HCT116 (cell line): ENCODE measurements around the gene TMEM38B. TPM values are rescaled to one million over a fixed set of nuclear protein-coding genes. Genes with fewer than 3 reads are reported as not detected.

Experiments used
- ATAC-seq: fragments of 200-7000 bp; cut with Tn5 transposase; 2 replicates; pipeline ENCODE4 v1.9.1; 2020; ENCODE audit warnings: mild to moderate bottlenecking, moderate library complexity
- BruUV-seq: library from RNA; stranded (reverse); fragments of 400-500 nt; replicated peaks from 2 replicates; lab custom pipeline; 2021; lab: Mats Ljungman, UMichigan
- CTCF ChIA-PET: fragments of 300-600 bp; sonication (Branson Sonifier 250); formaldehyde crosslinking; loops from one replicate; lab custom pipeline; 2021; ENCODE audit warnings: antibody characterized with exemption; lab: Charles Lee
- POLR2A ChIA-PET: fragments of 300-600, 350-600 bp; sonication (Branson Sonifier 250); formaldehyde crosslinking; loops from one replicate; lab custom pipeline; 2021; ENCODE audit warnings: antibody characterized with exemption; lab: Charles Lee
- RAD21 ChIA-PET, 2 experiments: fragments of 300-600 bp; sonication (Branson Sonifier 250); formaldehyde crosslinking; loops; one replicate each; lab custom pipeline; 2023; ENCODE audit warnings: low total read pairs in 2 of 2; ENCODE audit not compliant: uncharacterized antibody in 2 of 2, unreplicated experiment in 2 of 2, low non-redundant PET in 1 of 2; lab: Charles Lee
- DNase-seq: peaks from one replicate; pipeline ENCODE4 v3.0.0-alpha.2; 2010; ENCODE audit warnings: low read depth, low spot score
- H2AFZ ChIP-seq: fragments of 200-600 bp; shearing (Covaris generic), sonication (generic); 2 replicates; pipeline ENCODE4 v1.6.1; 2017; ENCODE audit warnings: low read depth, mixed run types, mixed read lengths, antibody characterized with exemption, low read length; ENCODE audit not compliant: poor library complexity, severe bottlenecking
- H3K27ac ChIP-seq: 2 replicates; pipeline ENCODE4 v1.5.1; 2012; ENCODE audit warnings: low read depth, low read length
- H3K27me3 ChIP-seq: fragments of 200-600 bp; sonication (generic); 2 replicates; pipeline ENCODE4 v1.6.1; 2016; ENCODE audit warnings: mixed run types, low read length, mixed read lengths; ENCODE audit not compliant: insufficient read depth
- H3K36me3 ChIP-seq, 2 experiments: fragments of 200-500 bp in 1 of 2; fragments of 200-600 bp in 1 of 2; sonication (Bioruptor generic) in 1 of 2; sonication (generic) in 1 of 2; 2 replicates each; pipeline versions ENCODE4 v1.5.1 to v1.6.1; 2014 to 2016; ENCODE audit warnings: low read length in 2 of 2, inconsistent platforms in 1 of 2, mixed read lengths in 1 of 2, mixed run types in 1 of 2; ENCODE audit not compliant: insufficient read depth in 2 of 2, control insufficient read depth in 1 of 2
- H3K4me1 ChIP-seq, 2 experiments: fragments of 200-600 bp in 1 of 2; sonication (generic) in 1 of 2; 2 replicates each; pipeline versions ENCODE4 v1.5.1 to v1.6.1; 2012 to 2017; ENCODE audit warnings: low read length in 2 of 2, inconsistent platforms in 1 of 2, mild to moderate bottlenecking in 1 of 2, mixed read lengths in 1 of 2, mixed run types in 1 of 2, moderate library complexity in 1 of 2; ENCODE audit not compliant: insufficient read depth in 2 of 2, control insufficient read depth in 1 of 2
- H3K4me2 ChIP-seq: fragments of 200-600 bp; sonication (generic); 2 replicates; pipeline ENCODE4 v1.6.1; 2017; ENCODE audit warnings: mixed run types, low read length, mixed read lengths
- H3K4me3 ChIP-seq, 2 experiments: fragments of 200-600 bp in 1 of 2; sonication (generic) in 1 of 2; replicated peaks in 1 of 2; 2 replicates each; pipeline ENCODE4 v1.5.1; 2011 to 2016; ENCODE audit warnings: low read length in 2 of 2, control low read depth in 1 of 2, low read depth in 1 of 2, mild to moderate bottlenecking in 1 of 2, mixed read lengths in 1 of 2, mixed run types in 1 of 2
- H3K79me2 ChIP-seq: fragments of 200-600 bp; sonication (generic); 2 replicates; pipeline ENCODE4 v1.6.1; 2017; ENCODE audit warnings: mild to moderate bottlenecking, mixed run types, low read length, moderate library complexity, mixed read lengths; ENCODE audit not compliant: insufficient read depth
- H3K9ac ChIP-seq: fragments of 200-600 bp; sonication (generic); 2 replicates; pipeline ENCODE4 v1.6.1; 2016; ENCODE audit warnings: low read length, mixed read lengths
- H3K9me2 ChIP-seq: fragments of 200-600 bp; sonication (generic), shearing (Covaris generic); 2 replicates; pipeline ENCODE4 v1.6.1; 2017; ENCODE audit warnings: mixed run types, mild to moderate bottlenecking, moderate library complexity; ENCODE audit not compliant: insufficient read depth
- H3K9me3 ChIP-seq, 2 experiments: fragments of 200-500 bp in 1 of 2; fragments of 200-600 bp in 1 of 2; sonication (Bioruptor generic) in 1 of 2; sonication (generic) in 1 of 2; 2 replicates each; pipeline ENCODE4 v1.6.1; 2014 to 2017; ENCODE audit warnings: low read length in 2 of 2, mixed read lengths in 2 of 2, inconsistent platforms in 1 of 2, low read depth in 1 of 2, mild to moderate bottlenecking in 1 of 2, mixed run types in 1 of 2, moderate library complexity in 1 of 2; ENCODE audit not compliant: control insufficient read depth in 1 of 2, insufficient read depth in 1 of 2
- H4K20me1 ChIP-seq: fragments of 200-600 bp; sonication (generic), shearing (Covaris generic); 2 replicates; pipeline ENCODE4 v1.6.1; 2017; ENCODE audit warnings: mixed run types, mild to moderate bottlenecking, moderate library complexity; ENCODE audit not compliant: insufficient read depth
- EZH2 ChIP-seq: fragments of 200-600 bp; sonication (generic); IDR thresholded peaks from 2 replicates; pipeline ENCODE4 v1.6.1; 2017; ENCODE audit warnings: antibody characterized with exemption, mixed run types
- FOSL1 ChIP-seq: IDR thresholded peaks from 2 replicates; pipeline ENCODE4 v1.6.1; 2012; ENCODE audit warnings: low read depth
- POLR2A ChIP-seq: IDR thresholded peaks from 2 replicates; pipeline ENCODE4 v1.7.0; 2011; ENCODE audit warnings: borderline replicate concordance; ENCODE audit not compliant: insufficient read depth, insufficient read length; ENCODE audit errors: extremely low read depth
- RAD21 ChIP-seq: IDR thresholded peaks from 2 replicates; pipeline ENCODE4 v1.6.1; 2012; ENCODE audit warnings: low read depth, mild to moderate bottlenecking
- SIN3A ChIP-seq: IDR thresholded peaks from 2 replicates; pipeline ENCODE4 v1.6.1; 2012; ENCODE audit warnings: low read depth
- SP1 ChIP-seq: IDR thresholded peaks from 2 replicates; pipeline ENCODE4 v1.6.1; 2012; ENCODE audit warnings: low read depth
- YY1 ChIP-seq: IDR thresholded peaks from 2 replicates; pipeline ENCODE4 v1.6.1; 2011; ENCODE audit warnings: low read length, low read depth, moderate library complexity, mild to moderate bottlenecking; ENCODE audit not compliant: insufficient replicate concordance; ENCODE audit errors: extremely low read depth
- ZFX ChIP-seq: fragments of 450-650 bp; IDR thresholded peaks from 2 replicates; pipeline ENCODE4 v1.6.1; 2017
- ZNF274 ChIP-seq: fragments of 200-500 bp; sonication (Bioruptor generic); IDR thresholded peaks from 2 replicates; pipeline ENCODE4 v1.6.1; 2014; ENCODE audit warnings: mild to moderate bottlenecking, low read depth, low read length, inconsistent platforms
- intact Hi-C: fragments of 100-400 bp; cut with micrococcal nuclease; formaldehyde crosslinking; loops from 2 replicates; pipeline ENCODE4 v1.10.0; 2022
- total RNA-seq: library from RNA; stranded (reverse); gene quantifications from one replicate; pipeline ENCODE4 v1.2.1, GENCODE V29; 2021; ENCODE audit not compliant: unreplicated experiment
- TF ChIP-seq, protein P1 (sequence below), 3 experiments: fragments of 200-600 bp in 1 of 3; sonication (generic) in 1 of 3; IDR thresholded peaks in 2 of 3; conservative IDR thresholded peaks in 1 of 3; 2 replicates each; pipeline ENCODE4 v1.5.1; 2012 to 2017; ENCODE audit warnings: low read depth in 2 of 3, low read length in 2 of 3, antibody characterized with exemption in 1 of 3, borderline replicate concordance in 1 of 3, control low read depth in 1 of 3, mild to moderate bottlenecking in 1 of 3, mixed read lengths in 1 of 3, mixed run types in 1 of 3, moderate library complexity in 1 of 3; ENCODE audit not compliant: insufficient read depth in 1 of 3
- TF ChIP-seq, protein P2 (sequence below): IDR thresholded peaks from 2 replicates; pipeline ENCODE4 v1.6.1; 2012

Gene TMEM38B
- total RNA-seq, 1 experiment from 2014 or later = 24.5 TPM

DNA sequence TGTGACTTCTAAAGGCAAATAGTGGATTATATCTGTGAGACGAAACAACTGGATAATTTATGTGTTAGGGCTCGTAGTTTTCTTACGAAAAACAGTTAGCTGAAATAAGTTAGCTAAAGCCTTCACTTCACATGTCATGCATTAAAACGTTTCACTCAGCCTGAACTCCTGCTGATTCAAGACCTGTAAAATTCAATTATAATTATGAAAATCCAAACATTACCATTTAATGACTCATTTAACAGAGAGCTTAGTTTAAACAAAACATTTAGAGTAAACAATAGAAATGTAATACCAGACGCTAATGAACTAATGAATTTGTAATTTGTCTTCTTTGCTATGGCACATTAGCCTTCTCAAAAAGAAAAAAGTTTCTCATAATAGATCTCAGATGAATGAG lies 30.4 kb upstream of the TMEM38B start:
- ChIA-PET RAD21 (no interaction called here), POLR2A (no interaction called here), CTCF (no interaction called here)
- no peaks in the 10 kb centered on the region for H3K79me2 ChIP-seq
- no peak for TF ChIP-seq YY1
- TF ChIP-seq, protein P1, sequence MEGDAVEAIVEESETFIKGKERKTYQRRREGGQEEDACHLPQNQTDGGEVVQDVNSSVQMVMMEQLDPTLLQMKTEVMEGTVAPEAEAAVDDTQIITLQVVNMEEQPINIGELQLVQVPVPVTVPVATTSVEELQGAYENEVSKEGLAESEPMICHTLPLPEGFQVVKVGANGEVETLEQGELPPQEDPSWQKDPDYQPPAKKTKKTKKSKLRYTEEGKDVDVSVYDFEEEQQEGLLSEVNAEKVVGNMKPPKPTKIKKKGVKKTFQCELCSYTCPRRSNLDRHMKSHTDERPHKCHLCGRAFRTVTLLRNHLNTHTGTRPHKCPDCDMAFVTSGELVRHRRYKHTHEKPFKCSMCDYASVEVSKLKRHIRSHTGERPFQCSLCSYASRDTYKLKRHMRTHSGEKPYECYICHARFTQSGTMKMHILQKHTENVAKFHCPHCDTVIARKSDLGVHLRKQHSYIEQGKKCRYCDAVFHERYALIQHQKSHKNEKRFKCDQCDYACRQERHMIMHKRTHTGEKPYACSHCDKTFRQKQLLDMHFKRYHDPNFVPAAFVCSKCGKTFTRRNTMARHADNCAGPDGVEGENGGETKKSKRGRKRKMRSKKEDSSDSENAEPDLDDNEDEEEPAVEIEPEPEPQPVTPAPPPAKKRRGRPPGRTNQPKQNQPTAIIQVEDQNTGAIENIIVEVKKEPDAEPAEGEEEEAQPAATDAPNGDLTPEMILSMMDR (IDR thresholded peaks at IDR 0.05 in 2 of 3, conservative IDR thresholded peaks at IDR 0.05 in 1 of 3; ENCODE audit: borderline replicate concordance in 1 of 3, insufficient read depth in 1 of 3, low read depth in 2 of 3, low read length in 2 of 3) = no peak
- TF ChIP-seq RAD21 = no peak
- no peak for TF ChIP-seq SIN3A
- TF ChIP-seq, protein P2, sequence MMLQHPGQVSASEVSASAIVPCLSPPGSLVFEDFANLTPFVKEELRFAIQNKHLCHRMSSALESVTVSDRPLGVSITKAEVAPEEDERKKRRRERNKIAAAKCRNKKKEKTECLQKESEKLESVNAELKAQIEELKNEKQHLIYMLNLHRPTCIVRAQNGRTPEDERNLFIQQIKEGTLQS = no peak
- no peak for TF ChIP-seq FOSL1
- TF ChIP-seq POLR2A = no peak
- TF ChIP-seq SP1 = no peak
- TF ChIP-seq ZFX = no peak
- no peak for TF ChIP-seq EZH2
- TF ChIP-seq ZNF274 = no peak
- no peaks in the 10 kb centered on the region for H3K4me1 ChIP-seq
- H3K9me2 ChIP-seq = no peaks in the 10 kb centered on the region
- BruUV-seq = no TSS peak
- no peak overlapping the region for H3K4me2 ChIP-seq
- H3K9ac ChIP-seq = no peak overlapping the region
- no peaks in the 10 kb centered on the region for H4K20me1 ChIP-seq
- ATAC-seq = no peak
- no peak overlapping the region for H3K4me3 ChIP-seq
- intact Hi-C loops = no loop called here
- no peaks in the 10 kb centered on the region for H3K36me3 ChIP-seq
- DNase-seq = no peak
- no peaks in the 10 kb centered on the region for H3K9me3 ChIP-seq
- H3K27me3 ChIP-seq = no peaks in the 10 kb centered on the region
- H2AFZ ChIP-seq = no peak overlapping the region
- no peak overlapping the region for H3K27ac ChIP-seq
